GM18498 (cell line): Measurements from ENCODE around the gene TFCP2L1.

Experiments
- ATAC-seq: cut with Tn5 transposase; IDR thresholded peaks from one replicate; pipeline ENCODE4 v1.9.1; 2021; ENCODE audit warnings: mild to moderate bottlenecking, moderate library complexity; ENCODE audit not compliant: unreplicated experiment

The TFCP2L1 gene

DNA sequence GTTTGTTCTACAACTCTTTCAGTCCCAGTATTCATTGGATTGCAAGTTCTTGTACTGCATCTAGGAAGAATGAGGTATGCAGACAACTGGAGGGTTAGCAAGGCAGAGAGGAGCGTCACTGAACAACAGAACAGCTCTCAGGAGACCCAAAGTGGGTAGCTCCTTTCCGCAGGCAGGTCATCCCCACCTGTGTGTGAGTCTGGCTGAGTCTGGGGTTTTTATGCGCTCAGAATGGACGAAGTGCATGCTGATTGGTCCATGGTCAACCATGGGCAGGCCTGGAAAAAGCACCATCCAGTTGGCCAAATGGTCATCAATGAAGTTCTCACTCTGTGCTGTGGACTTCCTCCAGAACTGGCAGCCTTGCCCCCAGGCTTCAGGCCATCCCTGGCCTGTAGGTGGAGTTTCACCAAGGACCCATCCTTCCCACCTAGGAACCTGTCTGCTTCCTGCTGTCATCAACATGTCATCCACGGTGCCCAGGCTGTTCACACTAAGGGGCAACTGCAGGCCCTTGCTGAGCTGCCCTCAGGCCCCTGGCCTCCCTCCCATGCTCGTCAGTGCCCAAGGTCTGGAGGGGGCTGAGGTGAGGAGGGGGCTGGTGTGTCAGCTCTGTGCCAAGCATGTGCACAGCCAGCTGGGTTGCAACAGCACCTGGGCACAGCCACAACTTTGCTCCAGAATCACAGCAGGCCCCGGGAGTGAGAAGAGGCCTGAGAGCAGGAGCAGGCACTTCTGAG lies 11.1 kb upstream of the TFCP2L1 start:
- ATAC-seq: no peak

DNA sequence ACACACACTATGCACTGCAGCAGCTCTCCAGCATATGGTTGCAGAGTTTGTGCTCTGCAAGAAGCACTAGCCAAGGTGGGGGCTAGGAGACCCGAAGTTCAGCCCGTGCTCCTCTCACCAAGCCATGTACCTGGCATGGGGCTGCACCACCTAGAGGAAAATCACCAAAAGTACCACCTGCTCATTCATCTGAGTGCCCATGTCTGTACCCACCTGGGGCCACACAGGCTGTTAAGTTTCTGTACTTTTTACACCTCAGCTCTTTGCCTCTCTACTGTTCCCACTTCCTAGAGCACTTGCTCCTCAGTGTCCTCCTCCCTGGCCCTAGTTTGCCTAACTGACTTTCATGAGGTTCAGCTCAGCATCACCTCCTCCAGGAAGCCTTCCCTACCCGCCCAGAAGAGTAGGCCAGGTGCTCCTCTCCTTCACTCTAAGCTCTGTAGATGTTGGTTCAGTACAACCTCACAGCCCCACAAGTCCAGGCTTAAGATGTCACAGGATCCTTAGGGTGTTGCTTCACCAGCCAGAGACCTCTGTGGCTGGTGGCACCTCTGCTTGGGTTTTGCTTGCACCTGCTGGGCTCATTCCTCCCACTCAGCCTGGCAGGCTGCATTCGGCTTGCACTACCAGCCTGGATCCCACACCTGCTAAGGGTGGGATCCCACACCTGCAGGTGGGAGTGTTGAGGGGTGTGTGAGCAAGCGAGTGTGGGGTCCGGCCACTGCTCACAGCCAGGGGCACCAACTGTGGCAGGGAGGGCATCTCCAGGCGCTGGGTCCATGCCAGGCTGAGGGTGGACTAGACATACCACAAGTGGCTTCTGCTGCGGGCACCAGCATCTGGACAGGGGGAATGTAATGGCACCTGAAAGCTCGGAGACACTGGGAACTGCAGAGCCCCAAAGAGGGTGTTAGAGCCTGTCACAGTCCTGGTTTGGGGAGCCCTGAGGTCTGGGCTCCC lies 10.2 kb upstream of the TFCP2L1 start:
- ATAC-seq: no peak

DNA sequence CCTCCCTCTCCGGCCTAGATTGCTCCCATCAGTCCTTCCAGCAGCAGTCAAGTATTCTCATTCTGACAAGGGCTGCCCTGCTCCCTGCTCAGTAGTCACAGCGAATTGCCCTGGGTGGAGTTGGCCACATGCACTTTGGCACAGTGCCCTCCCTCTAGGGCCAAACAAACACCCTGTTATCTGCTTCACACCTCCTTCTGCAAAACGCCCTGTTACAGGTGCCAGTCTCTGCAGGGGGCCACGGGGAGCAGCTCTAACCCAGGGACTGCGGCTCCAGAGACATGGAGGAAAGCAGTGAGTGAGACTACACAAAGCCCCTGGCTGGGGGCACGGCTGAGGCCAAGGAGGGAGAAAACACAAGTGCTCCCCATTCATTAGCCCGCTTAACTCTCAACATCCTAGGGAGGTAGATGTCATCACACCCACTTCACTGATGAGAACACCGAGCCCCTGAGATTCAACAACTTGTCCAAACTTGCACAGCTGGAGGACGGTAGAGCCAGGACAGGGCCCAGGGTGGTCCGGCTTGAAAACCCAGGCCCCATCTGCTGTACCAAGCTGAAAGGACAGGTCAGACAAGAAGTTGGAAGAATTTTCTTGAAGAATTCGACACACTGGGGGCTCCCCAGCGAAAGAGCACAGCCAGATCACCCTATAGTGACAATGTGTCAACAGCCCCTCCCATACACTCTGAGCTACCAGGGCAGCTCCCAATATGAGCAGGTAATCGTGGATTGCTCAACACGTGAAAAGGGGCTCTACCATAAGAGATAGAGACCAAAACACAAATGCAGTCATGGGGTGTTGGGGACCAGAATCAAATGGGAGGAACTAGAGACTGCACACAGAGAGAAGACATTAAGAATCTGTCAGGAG lies 8.7 kb upstream of the TFCP2L1 start:
- no peak for ATAC-seq

DNA sequence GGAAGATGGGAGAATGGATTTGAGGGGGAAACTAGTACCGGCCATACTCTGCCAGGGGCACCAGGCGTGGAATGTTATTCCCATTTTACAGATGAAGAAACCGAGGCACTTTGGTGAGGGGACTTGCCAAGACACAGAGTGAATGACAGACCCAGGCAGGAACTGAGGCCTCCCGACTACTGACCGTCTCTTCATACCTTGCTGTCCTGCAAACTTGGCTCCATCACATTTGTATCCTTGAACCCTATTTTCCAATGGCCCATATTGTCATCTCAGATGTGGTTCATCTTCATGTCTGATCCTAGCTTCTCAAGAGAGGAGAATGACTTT lies 6.2 kb upstream of the TFCP2L1 start:
- ATAC-seq: no peak

DNA sequence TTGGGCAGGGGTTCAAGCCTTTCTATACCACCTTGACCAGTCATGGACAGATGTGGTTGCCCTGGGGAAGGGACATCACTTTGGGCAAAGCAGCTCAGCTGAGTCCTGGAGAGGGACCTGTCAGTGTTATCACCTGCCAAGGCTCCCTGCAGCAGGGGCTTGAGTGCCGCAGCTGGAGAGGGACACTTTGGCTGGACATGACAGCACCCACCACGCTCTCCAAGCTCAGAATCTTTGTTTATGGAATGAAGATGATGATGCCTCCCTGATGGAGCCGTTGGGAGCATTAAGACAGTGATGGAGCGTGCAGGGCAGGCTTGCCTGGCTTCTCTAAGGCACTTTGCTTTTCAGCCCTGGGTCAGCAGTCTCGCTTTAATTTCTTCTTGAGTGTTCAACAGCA lies 4.3 kb upstream of the TFCP2L1 start:
- ATAC-seq: no peak

DNA sequence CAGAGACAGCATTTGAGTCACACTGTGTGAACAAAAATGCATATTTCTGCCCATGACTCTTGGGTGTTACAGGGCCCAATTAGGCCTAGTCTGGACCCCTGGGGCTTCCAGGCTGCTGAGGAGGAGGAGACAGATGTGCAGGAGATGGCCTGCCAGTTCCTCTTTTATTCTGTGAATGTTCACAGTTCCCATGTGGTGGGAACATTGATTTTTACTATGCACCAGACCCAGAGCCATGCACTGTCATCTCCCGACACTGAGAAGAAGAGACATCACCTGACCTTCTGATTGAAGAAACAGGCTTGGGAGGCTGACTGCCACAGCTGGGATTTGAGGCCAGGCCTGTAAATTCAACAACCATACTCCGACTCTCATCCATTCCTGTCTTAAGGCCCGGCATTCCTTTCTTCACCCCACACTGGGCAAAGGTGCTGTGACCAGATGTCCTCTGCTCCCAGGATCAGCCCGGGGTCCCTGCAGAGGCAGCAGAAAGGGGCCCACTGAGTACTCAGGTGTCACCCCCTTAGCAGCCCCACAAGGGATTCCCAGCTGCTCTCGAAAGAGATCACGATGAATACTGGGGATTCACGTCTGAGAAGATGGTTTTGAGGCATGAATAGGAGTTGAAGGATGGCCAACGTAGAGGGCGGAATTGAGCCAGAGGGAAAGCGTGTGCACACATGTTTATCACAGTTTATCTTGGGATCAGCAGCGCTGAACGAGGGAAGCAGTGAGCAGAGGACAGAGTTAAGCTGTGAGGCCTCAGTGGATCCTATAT lies 3.6 kb upstream of the TFCP2L1 start:
- ATAC-seq: no peak

DNA sequence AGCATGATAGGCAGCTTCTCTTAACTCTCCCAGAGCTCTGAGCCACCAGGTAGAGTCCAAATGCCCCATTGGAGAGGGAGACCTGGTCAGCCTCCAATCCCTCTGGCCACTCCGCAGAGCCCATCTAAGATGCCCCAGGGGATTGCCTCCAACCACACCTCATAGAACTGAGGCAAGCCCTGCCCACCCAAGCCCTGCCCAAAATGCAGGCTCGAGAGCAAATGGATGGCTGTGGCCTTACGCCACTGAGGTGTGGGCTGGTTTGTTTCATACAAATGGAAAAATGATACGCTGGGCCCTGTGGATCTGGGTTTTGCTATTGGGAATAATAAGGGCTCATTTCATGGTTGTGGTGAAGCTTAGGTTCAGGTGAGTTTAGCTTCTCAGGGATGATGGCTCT lies 3.0 kb upstream of the TFCP2L1 start:
- no peak for ATAC-seq

DNA sequence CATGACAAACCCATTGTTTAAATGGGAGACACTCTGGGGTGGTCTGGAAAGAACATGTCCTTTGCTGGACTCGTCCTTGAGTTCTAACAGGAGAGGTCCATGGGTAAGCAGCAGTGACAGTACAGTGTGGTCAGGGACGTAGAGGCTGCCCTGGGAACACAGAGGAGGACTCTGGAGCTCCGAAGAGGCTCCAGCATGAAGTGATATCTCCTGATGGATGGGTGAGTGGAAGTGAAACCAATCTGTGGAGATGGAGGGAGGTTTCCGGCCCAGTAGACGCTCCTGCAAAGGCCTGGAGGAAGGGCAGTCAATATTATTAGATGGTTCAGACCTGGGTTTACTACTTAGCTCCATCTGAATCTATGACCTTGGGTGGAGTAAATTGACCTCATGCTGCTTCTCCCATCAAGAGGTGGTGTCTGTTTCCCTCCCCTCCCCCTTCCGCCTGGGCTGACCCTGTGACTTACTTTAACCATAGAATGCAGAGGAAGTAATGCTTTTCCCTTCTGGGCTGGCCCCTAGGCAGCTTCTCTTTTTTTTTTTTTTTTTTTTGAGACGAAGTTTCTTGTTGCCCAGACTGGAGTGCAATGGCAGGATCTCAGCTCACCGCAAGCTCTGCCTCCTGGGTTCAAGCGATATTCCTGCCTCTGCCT lies 2.3 kb upstream of the TFCP2L1 start:
- no peak for ATAC-seq

DNA sequence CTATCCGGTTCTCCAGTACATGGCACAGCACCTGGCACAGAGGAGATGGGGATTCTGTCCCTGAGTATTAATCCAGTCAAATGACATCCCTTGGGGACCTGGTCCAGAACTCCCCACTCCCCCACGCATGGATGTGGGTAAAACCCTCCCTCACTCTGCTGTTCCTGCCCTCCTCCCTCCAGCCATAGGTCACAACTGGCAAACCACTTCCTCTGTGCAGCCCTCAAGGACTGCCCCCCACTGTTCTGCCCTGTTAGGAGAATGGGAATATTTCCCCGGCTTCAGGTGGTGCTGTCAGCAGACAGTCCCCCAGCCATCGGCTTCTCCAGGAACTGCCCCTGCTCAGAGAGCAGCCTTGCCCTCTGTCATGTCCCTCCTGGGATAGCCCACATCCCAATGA lies 1.5 kb upstream of the TFCP2L1 start:
- no peak for ATAC-seq

DNA sequence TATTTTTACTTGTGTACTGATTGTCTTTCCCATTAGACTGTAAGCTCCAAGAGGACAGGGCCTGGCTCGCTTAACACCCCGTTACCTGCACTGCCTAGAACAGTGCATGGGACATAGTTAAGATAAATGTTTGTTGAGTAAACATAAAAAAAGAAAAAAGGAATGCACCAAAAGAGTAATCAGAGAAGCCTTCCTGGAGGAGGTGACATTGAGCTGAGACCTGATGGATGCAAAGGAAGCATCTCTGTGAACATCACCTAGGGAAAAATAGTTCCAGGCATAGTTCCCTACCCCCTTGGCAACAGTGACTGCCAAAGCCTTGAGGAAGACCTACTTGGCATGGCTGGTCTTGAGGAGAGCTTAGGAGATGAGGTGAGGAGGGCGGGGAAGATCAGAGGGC lies 924 bp upstream of the TFCP2L1 start:
- ATAC-seq: no peak

DNA sequence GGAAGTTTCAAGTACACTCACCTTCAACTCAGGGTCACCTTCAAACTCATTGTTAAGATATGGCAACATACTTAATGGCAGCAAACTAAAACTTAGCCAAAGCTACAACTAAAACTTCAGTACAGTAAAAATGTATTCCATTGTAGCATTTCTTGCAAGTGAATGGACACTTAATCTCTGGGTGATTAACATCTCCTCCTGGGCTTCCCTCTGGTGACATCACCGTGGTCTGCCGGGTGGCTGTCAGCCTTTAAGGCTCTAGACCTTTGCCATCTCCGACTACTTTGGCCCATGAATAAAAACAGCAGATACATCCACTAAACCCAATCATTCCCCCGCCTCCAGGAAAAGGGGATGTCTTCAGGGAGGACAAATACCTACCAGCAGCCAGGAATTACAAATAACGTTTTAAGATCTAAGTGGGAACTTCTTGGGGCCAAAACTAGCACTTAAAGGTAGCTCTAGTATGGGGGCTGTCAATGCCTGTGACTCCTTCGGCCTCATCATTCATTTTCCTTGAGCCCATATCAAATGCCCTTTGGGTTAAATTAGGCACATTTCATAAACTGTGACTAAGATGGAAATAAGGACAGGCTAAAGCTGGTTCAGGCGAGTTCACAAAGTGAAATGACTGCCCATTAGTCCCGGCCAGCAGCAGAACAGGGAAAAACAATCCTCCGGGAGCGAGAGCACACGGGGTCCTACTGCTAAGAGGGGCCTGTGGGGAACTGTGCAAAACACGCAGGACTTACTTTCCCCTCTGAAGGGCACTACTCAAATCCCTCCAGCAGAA lies 1.1 kb downstream of the TFCP2L1 start:
- no peak for ATAC-seq

DNA sequence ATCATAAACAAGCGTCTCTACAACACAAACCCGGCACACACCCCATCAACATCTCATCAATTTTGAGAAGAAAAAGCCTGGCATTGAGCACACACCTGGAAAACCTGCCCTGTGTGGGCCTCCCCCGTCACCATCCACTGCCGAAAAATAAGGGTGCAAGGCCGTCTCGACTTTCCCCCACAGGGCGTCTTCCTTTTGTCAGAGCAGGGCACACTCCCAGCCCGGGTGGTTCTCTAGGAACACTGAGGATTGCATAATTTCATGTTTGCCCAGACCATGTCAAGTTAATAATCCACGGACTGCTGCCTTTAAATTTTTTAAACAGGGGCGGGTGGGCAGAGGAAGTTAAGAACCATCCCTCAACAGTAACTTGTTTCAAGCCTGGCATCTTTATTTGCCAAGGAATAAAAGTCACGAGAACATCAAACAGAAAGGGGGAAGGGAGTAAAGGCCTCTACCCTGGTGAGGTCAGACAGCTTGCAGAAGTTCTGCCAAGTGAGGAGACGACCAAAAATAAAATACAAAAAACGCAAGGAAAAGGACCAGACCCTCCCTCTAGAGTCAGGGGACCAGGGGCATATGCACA lies 2.1 kb downstream of the TFCP2L1 start:
- no peak for ATAC-seq

DNA sequence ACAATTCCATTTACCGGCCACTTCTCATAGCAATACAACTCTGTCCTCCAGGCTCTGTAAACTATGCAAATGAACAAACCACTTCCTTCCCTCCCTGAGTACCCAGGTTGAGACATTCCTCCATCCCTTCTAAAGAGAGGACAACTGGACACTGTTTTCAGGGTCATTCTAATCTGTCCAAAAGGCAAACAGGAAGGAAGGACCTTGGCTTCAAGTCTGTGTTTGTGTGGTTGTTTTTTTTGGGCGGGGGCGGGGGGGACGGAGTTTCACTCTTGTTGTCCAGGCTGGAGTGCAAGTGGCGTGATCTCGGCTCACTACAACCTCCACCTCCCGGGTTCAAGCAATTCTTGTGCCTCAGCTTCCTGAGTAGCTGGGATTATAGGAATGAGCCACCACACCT lies 3.3 kb downstream of the TFCP2L1 start:
- no peak for ATAC-seq

DNA sequence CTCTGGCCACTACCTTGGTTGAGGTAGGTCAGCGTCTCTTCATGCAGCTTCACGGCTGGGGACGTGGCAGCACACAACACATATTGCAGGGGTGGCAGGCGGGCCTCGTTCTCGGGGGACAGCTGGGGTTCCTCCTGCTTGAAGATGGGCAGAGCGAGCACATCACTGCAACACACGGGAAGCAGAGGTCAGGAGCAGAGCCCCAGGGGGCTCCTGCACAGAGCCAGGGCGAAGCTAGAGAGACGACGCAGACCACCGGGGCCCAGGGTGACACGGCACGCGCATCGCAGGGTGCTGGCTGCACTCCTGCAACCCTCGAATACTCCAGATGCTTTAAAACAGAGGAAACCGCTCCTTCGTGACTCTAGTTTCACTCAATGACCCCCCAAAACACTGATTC lies 3.9 kb downstream of the TFCP2L1 start:
- no peak for ATAC-seq

DNA sequence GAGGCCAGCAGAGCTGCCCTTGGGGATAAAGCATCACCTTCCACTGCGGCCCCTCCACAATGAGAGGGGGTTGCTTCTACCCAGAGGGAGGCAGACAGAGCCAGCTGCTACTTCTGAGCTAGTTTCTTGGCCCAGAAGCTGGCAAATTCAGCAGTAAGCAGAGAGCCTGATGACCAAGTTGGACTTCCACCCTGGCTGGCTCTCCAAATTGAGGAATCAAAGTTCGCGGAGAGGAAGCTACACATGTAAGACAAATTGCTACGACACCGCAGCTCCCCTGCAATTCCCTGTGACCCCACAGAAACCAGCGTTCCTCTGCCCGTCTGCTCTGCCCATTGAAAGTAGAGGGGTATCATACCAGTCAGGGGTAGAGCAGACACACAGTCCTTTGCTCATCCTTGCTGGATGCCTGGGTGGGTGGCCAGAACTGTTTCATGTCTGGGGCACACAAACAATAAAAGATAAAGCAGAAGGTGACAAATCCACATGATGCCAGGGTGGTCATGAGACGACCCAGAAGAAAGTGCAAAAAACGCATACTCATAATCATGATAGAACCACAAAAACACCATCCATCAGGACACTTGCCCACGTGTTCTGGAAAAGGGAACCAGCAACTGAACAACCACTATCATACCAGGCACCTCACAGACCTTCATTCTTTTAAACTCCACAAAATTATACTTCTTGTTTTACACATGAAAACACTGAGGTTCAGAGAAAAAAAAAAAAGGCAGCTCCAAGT lies 5.4 kb downstream of the TFCP2L1 start:
- ATAC-seq: no peak

DNA sequence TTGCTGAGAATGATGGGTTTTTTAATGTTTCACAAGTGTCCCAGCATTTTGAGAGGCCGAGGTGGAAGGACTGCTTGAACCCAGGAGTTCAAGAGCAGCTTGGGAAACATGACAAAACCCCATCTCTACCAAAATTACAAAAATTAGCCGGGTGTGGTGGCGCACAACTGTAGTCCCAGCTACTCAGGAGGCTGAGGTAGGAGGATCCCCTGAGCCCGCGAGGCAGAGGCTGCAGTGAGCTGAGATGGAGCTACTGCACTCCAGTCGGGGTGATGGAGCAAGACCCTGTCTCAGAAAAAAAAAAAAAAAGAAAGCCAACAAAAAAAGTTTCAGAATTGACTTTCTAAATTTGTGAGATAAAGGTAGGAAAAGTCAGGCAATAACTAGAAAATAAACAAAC lies 8.7 kb downstream of the TFCP2L1 start:
- ATAC-seq: no peak

DNA sequence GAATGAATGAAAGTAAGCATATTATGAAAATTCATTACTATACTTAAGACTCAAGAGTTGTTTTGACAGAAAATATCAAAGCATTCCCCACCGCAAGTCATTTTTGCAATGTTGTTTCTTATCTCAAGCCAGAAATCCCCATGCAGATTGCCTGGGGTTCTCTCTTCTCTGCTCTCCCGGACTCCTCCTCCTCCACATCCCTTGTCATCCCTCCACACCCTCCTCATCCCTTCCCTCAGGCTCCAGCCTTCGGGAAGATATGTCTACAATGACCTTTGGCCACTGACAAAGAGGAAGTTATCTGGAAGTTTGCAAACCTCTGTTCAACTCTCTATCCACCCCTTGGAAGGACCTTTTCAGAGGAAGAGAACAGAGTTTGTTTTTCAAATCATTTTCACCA lies 11.9 kb downstream of the TFCP2L1 start:
- ATAC-seq: no peak

DNA sequence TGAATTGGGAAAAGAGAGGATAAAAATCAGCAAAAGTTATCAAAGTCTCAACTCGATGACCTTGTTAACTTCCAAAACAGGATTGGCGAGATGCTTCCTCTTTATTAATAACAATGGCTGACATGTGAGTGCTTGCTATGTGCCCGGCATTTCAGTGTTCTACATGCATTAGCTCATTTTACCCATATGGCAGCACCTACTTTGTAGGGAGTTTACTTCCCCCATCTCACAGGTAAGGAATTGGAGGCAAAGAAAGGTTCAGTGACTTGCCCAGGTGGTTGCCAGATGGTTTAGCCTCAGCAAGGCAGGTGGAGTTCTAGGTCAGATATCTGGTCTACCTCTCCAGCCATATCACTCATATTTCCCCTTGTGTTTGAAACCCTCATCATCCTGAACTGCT lies 12.4 kb downstream of the TFCP2L1 start:
- ATAC-seq: no peak
